Activated naive CD8-positive, alpha-beta T cell treated with anti-CD3 and anti-CD28 coated beads, Interleukin-2, amount 10 ng/mL, durations not matched to agents 7 days and 5 days (primary cell): ENCODE data around the gene P2RX7. TPM values are rescaled to one million over a fixed set of nuclear protein-coding genes. Genes with fewer than 3 reads are reported as not detected.
"Not testable (repeated sequence)": the region's sequence is repeated elsewhere in the genome, so short reads cannot be mapped to it uniquely, and the experiment has no call there.

Source experiments
- ATAC-seq: fragments of 150-1000 bp; cut with Tn5 transposase; one replicate; pipeline ENCODE4 v1.10.0; 2021; ENCODE audit warnings: low read depth, moderate library complexity
- POLR2A ChIA-PET: fragments of 350-600 bp; sonication (Branson Sonifier 250); formaldehyde crosslinking; loops from one replicate; lab custom pipeline; 2021; ENCODE audit warnings: antibody characterized with exemption; lab: Charles Lee
- DNase-seq: peaks from one replicate; pipeline ENCODE4 v3.0.0; 2021
- H3K27ac Mint-ChIP-seq: one replicate; pipeline ENCODE4 v1.8.0; 2022; ENCODE audit warnings: mild to moderate bottlenecking, mixed read lengths
- H3K27me3 Mint-ChIP-seq: one replicate; pipeline ENCODE4 v1.8.0; 2022; ENCODE audit warnings: mild to moderate bottlenecking, moderate library complexity, mixed read lengths
- H3K36me3 Mint-ChIP-seq: one replicate; pipeline ENCODE4 v1.8.0; 2021; ENCODE audit warnings: mild to moderate bottlenecking, mixed read lengths
- H3K4me1 Mint-ChIP-seq: one replicate; pipeline ENCODE4 v1.8.0; 2021; ENCODE audit warnings: mixed read lengths
- H3K4me3 Mint-ChIP-seq: one replicate; pipeline ENCODE4 v1.8.0; 2022; ENCODE audit warnings: mild to moderate bottlenecking, moderate library complexity, mixed read lengths
- H3K9me3 Mint-ChIP-seq: one replicate; pipeline ENCODE4 v1.8.0; 2021; ENCODE audit warnings: mixed read lengths
- total RNA-seq, 2 experiments: library from RNA; stranded (reverse); gene quantifications; one replicate each; pipeline ENCODE4 v1.2.3, GENCODE V29; 2021

Gene P2RX7
- total RNA-seq, 2 experiments from 2014 or later: 6.6 to 7.0 TPM

GRCh38 chr12:121229826-121230537 lies 97.3 kb downstream of the P2RX7 start:
- peaks cover 26% of the 10 kb centered on the region for H3K4me1 Mint-ChIP-seq
- H3K27ac Mint-ChIP-seq: peak overlapping the region; percentile 71
- H3K27me3 Mint-ChIP-seq, H3K9me3 Mint-ChIP-seq, H3K4me3 Mint-ChIP-seq: not testable (repeated sequence)
- ATAC-seq: peak; percentile 73
- peak; percentile 68 for DNase-seq
- peaks cover 29% of the 10 kb centered on the region for H3K36me3 Mint-ChIP-seq
- POLR2A ChIA-PET: interaction anchor here (1.4 kb wide), 1 partner anchor 9 kb away, joined by 5 read pairs; no protein-coding TSS in a partner anchor

DNA sequence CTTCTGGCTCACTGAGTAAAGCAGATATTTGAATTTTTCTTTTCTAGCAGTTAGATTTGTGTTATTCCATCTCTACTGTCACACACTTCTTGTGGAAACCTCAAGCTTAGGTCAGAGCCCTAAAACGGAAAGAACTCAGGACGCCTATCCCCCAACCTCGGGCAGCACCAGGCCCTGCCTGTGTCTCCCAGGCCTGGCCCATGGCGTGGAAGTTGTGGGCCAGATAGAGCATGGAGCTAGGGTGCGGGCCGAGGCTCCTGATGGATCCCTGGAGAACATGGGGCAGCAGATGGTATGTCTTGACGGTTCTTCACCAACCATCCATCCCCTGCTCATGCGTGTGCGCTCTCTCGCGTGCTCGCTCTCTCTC lies 97.8 kb downstream of the P2RX7 start:
- H3K36me3 Mint-ChIP-seq: peaks cover 29% of the 10 kb centered on the region
- ATAC-seq: peak; percentile 6

GRCh38 chr12:121232163-121232562 lies 99.5 kb downstream of the P2RX7 start:
- no peaks in the 10 kb centered on the region for H3K9me3 Mint-ChIP-seq
- ATAC-seq: no peak
- no peaks in the 10 kb centered on the region for H3K27me3 Mint-ChIP-seq
- H3K4me1 Mint-ChIP-seq: peaks cover 21% of the 10 kb centered on the region
- no peak overlapping the region for H3K27ac Mint-ChIP-seq
- POLR2A ChIA-PET: interaction anchor here (0.5 to 0.6 kb wide), 2 partner anchors 17 to 42 kb away, joined by 3 read pairs; no protein-coding TSS in a partner anchor
- H3K36me3 Mint-ChIP-seq: peaks cover 30% of the 10 kb centered on the region
- DNase-seq: no peak
- H3K4me3 Mint-ChIP-seq: no peak overlapping the region

More for the DNA sequence above, 97.8 kb downstream of the P2RX7 start:
- H3K9me3 Mint-ChIP-seq: no peaks in the 10 kb centered on the region
- POLR2A ChIA-PET: interaction anchor here (0.6 to 1.4 kb wide), 2 partner anchors 8 to 171 kb away, joined by 3 to 5 read pairs; no protein-coding TSS in a partner anchor
- H3K27ac Mint-ChIP-seq: peak overlapping the region; percentile 71
- DNase-seq: no peak
- H3K27me3 Mint-ChIP-seq: no peaks in the 10 kb centered on the region
- H3K4me3 Mint-ChIP-seq: no peak overlapping the region
- peaks cover 25% of the 10 kb centered on the region for H3K4me1 Mint-ChIP-seq

DNA sequence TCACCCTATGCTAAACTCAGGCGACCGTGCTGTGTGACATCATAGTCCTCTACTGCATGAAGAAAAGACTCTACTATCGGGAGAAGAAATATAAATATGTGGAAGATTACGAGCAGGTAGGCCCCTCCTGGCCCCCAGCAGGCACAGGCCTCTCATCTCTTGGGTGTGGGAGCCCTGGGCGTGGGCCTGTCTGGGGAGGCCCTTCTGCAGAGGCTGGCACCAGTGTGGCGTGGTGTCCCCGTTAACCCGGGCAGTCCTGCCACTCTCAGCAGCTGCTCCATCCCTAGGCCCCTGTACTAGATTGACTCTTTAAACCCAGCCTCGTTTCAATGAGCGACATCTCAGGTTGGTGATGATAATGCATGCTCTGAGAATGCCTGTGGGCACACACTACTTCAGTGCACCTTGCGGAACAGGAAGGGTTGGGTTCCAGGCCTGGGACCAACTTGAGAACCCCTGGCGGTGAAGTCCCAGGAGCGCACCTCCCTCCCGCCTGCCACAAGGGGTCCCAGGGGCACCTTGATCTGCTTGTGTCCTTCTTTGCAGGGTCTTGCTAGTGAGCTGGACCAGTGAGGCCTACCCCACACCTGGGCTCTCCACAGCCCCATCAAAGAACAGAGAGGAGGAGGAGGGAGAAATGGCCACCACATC lies 100.4 kb downstream of the P2RX7 start:
- POLR2A ChIA-PET: interaction anchor here (0.6 kb wide), 1 partner anchor 37 kb away, joined by 4 read pairs; no protein-coding TSS in a partner anchor
- DNase-seq (no peak), ATAC-seq (no peak)
- H3K9me3 Mint-ChIP-seq: no peaks in the 10 kb centered on the region
- H3K4me1 Mint-ChIP-seq: peaks cover 19% of the 10 kb centered on the region
- no peaks in the 10 kb centered on the region for H3K27me3 Mint-ChIP-seq
- no peak overlapping the region for H3K4me3 Mint-ChIP-seq
- no peak overlapping the region for H3K27ac Mint-ChIP-seq
- peaks cover 30% of the 10 kb centered on the region for H3K36me3 Mint-ChIP-seq

DNA sequence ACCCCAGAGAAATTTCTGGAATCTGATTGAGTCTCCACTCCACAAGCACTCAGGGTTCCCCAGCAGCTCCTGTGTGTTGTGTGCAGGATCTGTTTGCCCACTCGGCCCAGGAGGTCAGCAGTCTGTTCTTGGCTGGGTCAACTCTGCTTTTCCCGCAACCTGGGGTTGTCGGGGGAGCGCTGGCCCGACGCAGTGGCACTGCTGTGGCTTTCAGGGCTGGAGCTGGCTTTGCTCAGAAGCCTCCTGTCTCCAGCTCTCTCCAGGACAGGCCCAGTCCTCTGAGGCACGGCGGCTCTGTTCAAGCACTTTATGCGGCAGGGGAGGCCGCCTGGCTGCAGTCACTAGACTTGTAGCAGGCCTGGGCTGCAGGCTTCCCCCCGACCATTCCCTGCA lies 100.9 kb downstream of the P2RX7 start:
- H3K4me1 Mint-ChIP-seq: peaks cover 23% of the 10 kb centered on the region
- no peaks in the 10 kb centered on the region for H3K9me3 Mint-ChIP-seq
- H3K27me3 Mint-ChIP-seq: no peaks in the 10 kb centered on the region
- no peak overlapping the region for H3K4me3 Mint-ChIP-seq
- H3K36me3 Mint-ChIP-seq: peaks cover 28% of the 10 kb centered on the region
- H3K27ac Mint-ChIP-seq: no peak overlapping the region
- ATAC-seq (no peak), DNase-seq (no peak)
- POLR2A ChIA-PET: interaction anchor here (0.6 kb wide), 1 partner anchor 37 kb away, joined by 4 read pairs; no protein-coding TSS in a partner anchor

DNA sequence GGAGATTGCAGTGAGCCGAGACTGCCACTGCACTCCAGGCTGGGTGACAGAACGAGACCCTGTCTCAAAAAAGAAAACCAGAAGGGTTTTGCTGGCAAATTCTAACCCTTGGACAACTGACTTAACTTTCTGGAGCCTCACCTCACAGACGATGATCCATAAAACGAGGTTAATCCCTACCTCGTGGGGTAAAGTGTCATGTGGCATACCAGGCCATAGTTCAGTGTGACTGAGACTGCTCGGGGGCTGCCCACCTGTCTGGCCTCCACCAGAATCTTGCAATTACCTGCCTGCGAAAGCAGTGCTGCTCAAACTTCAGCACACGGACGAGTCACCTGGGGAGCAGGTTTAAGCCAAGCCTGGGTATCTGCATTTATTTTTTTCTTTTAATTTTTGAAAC lies 104.1 kb downstream of the P2RX7 start:
- POLR2A ChIA-PET: no interaction called here
- no peak overlapping the region for H3K4me3 Mint-ChIP-seq
- peaks cover 28% of the 10 kb centered on the region for H3K36me3 Mint-ChIP-seq
- H3K4me1 Mint-ChIP-seq: peaks cover 38% of the 10 kb centered on the region
- H3K27me3 Mint-ChIP-seq: no peaks in the 10 kb centered on the region
- DNase-seq: no peak
- H3K9me3 Mint-ChIP-seq: no peaks in the 10 kb centered on the region
- H3K27ac Mint-ChIP-seq: no peak overlapping the region
- ATAC-seq: no peak

GRCh38 chr12:121237415-121237814 lies 104.7 kb downstream of the P2RX7 start:
- H3K4me3 Mint-ChIP-seq: no peak overlapping the region
- peaks cover 28% of the 10 kb centered on the region for H3K36me3 Mint-ChIP-seq
- POLR2A ChIA-PET: interaction anchor here (1.0 to 3.2 kb wide), 4 partner anchors 13 to 768 kb away, joined by 3 to 28 read pairs (median 4); partner anchors contain the start of gene SRSF9
- no peaks in the 10 kb centered on the region for H3K9me3 Mint-ChIP-seq
- DNase-seq (no peak), ATAC-seq (no peak)
- peak overlapping the region; percentile 36 for H3K27ac Mint-ChIP-seq
- no peaks in the 10 kb centered on the region for H3K27me3 Mint-ChIP-seq
- H3K4me1 Mint-ChIP-seq: peaks cover 38% of the 10 kb centered on the region

Other genes with a start within 250 kb of the P2RX7 start
- gene SPPL3, start 228.5 kb upstream of the P2RX7 start, total RNA-seq: 10 to 100 TPM; 28.0 to 31.1 TPM
- not detected for gene HNF1A, start 154.3 kb upstream of the P2RX7 start, total RNA-seq
- gene C12orf43, start 116.4 kb upstream of the P2RX7 start, total RNA-seq: 10 to 100 TPM; 15.7 to 16.1 TPM
- 10 to 100 TPM; 43.7 to 48.6 TPM for gene OASL, start 93.6 kb upstream of the P2RX7 start, total RNA-seq
- 10 to 100 TPM; 50.7 to 52.9 TPM for gene P2RX4, start 77.3 kb downstream of the P2RX7 start, total RNA-seq
- gene CAMKK2, start 163.8 kb downstream of the P2RX7 start, total RNA-seq: 10 to 100 TPM; 27.0 to 29.2 TPM
- 100 to 1,000 TPM; 133 to 135 TPM for gene ANAPC5, start 219.5 kb downstream of the P2RX7 start, total RNA-seq